Measurements from ENCODE around the gene KSR1. TPM values are rescaled to one million over a fixed set of nuclear protein-coding genes. Genes with fewer than 3 reads are reported as not detected.

KSR1 gene
- total RNA-seq, 1 experiment from 2014 or later, result 88.9 TPM

DNA sequence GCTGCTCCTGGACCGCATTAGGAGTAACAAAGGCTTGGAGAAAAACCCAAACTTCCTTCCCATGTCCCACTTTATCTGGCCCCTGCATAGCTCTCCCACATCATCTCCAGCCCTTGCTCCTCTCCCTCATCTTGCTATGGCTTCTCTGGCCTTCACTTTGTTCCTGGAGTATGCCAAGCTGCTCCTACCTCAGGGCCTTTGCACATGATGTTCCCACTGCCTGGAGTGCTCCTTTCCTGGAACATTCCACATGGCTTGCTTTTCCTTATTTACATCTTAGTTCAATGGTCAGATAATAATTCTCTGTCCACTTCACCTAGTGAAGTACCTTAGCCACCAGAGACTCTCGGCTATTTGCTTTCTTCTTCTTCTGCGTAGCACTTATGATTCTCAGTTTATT lies 4.3 kb upstream of the KSR1 start:
- Mint-ChIP-seq H3K36me3 (ENCODE audit: insufficient read depth, unreplicated experiment) (no peaks in the 10 kb centered on the region), H3K4me3 (ENCODE audit: unreplicated experiment) (no peak overlapping the region), H3K27ac (ENCODE audit: unreplicated experiment) (no peak overlapping the region), H3K4me1 (ENCODE audit: low read depth, unreplicated experiment) (peaks cover 10% of the 10 kb centered on the region), H3K27me3 (ENCODE audit: insufficient read depth, unreplicated experiment) (no peaks in the 10 kb centered on the region), H3K9me3 (ENCODE audit: unreplicated experiment) (no peaks in the 10 kb centered on the region)
- H3K36me3 ChIP-seq (ENCODE audit: control insufficient read depth, insufficient read depth, low read length), result no peaks in the 10 kb centered on the region
- H3K4me1 ChIP-seq, result peaks cover 9% of the 10 kb centered on the region
- intact Hi-C loops (cut with micrococcal nuclease; ENCODE audit: unreplicated experiment), result loop anchor here (5.0 kb wide), 1 partner anchor 100 kb away; no protein-coding TSS in a partner anchor
- CTCF ChIA-PET, result no interaction called here
- BruUV-seq (replicated peaks), result no TSS peak
- H3K27me3 ChIP-seq (replicated peaks; ENCODE audit: control insufficient read depth, insufficient read depth, low read length), result no peaks in the 10 kb centered on the region
- DNase-seq, result no peak
- POLR2A ChIA-PET, result no interaction called here
- TF ChIP-seq, protein P1, sequence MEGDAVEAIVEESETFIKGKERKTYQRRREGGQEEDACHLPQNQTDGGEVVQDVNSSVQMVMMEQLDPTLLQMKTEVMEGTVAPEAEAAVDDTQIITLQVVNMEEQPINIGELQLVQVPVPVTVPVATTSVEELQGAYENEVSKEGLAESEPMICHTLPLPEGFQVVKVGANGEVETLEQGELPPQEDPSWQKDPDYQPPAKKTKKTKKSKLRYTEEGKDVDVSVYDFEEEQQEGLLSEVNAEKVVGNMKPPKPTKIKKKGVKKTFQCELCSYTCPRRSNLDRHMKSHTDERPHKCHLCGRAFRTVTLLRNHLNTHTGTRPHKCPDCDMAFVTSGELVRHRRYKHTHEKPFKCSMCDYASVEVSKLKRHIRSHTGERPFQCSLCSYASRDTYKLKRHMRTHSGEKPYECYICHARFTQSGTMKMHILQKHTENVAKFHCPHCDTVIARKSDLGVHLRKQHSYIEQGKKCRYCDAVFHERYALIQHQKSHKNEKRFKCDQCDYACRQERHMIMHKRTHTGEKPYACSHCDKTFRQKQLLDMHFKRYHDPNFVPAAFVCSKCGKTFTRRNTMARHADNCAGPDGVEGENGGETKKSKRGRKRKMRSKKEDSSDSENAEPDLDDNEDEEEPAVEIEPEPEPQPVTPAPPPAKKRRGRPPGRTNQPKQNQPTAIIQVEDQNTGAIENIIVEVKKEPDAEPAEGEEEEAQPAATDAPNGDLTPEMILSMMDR (IDR thresholded peaks at IDR 0.05; ENCODE audit: insufficient read depth in 1 of 2, low read depth in 1 of 2, low read length in 1 of 2, severe bottlenecking in 1 of 2, unreplicated experiment in 1 of 2), result no peak
- H3K4me3 ChIP-seq (ENCODE audit: low read depth, low read length), result no peak overlapping the region
- H3K9me3 ChIP-seq, result no peaks in the 10 kb centered on the region

DNA sequence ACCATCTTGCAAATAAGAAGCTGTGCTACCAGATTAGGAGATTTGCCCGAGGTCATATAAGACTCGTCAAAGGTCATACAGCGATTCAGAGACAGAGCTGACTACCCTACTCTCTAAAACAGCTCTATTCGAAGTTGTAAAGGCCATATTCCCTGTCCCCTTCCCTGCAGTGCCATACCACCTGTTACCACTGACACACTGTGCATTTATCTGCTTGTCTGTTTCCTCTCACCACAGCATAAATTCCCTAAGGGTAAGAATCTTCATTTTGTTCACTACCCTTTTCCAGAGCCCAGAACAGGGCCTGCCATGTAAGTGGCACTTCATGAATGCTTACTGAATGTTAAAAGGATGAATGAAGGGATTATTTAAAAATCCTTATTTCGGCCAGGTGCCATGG lies 3.4 kb upstream of the KSR1 start:
- Mint-ChIP-seq H3K4me1 (ENCODE audit: low read depth, unreplicated experiment) (peaks cover 17% of the 10 kb centered on the region), H3K27ac (ENCODE audit: unreplicated experiment) (no peak overlapping the region), H3K27me3 (ENCODE audit: insufficient read depth, unreplicated experiment) (no peaks in the 10 kb centered on the region), H3K4me3 (ENCODE audit: unreplicated experiment) (no peak overlapping the region), H3K36me3 (ENCODE audit: insufficient read depth, unreplicated experiment) (no peaks in the 10 kb centered on the region), H3K9me3 (ENCODE audit: unreplicated experiment) (no peaks in the 10 kb centered on the region)
- TF ChIP-seq, protein P1 (IDR thresholded peaks at IDR 0.05; ENCODE audit: insufficient read depth in 1 of 2, low read depth in 1 of 2, low read length in 1 of 2, severe bottlenecking in 1 of 2, unreplicated experiment in 1 of 2), result no peak
- Histone ChIP-seq H3K9me3 (no peaks in the 10 kb centered on the region), H3K36me3 (ENCODE audit: control insufficient read depth, insufficient read depth, low read length) (no peaks in the 10 kb centered on the region), H3K4me1 (peaks cover 10% of the 10 kb centered on the region), H3K4me3 (ENCODE audit: low read depth, low read length) (no peak overlapping the region), H3K27me3 (replicated peaks; ENCODE audit: control insufficient read depth, insufficient read depth, low read length) (no peaks in the 10 kb centered on the region)
- ChIA-PET POLR2A (no interaction called here), CTCF (interaction anchor here (0.9 to 1.4 kb wide), 3 partner anchors 10 to 150 kb away, joined by 3 to 6 read pairs (median 4); no protein-coding TSS in a partner anchor)
- DNase-seq, result no peak
- intact Hi-C loops (cut with micrococcal nuclease; ENCODE audit: unreplicated experiment), result loop anchor here (5.0 kb wide), 1 partner anchor 99 kb away; no protein-coding TSS in a partner anchor
- BruUV-seq (replicated peaks), result no TSS peak

DNA sequence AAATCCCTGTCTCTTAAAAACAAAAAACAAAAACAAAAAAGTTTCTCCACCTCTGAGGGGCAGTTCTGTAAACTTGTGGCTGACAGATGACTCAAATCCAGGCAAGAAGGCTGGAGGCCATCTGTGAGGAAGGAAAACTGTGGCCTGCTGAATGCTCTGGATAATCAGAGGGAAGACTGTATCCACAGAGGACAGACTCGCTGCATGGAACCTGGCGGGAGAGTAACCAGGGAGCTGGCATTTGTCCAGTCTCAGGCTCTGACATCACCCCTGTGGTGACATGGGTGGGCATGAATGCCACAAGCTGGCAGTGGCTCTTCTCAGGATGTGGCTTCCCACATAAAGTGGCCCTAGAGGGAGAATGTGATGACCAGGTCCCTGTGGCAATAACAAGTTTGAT lies 2.8 kb upstream of the KSR1 start:
- H3K4me3 Mint-ChIP-seq (ENCODE audit: unreplicated experiment), result no peak overlapping the region
- peaks cover 16% of the 10 kb centered on the region for H3K4me1 ChIP-seq
- H3K27me3 Mint-ChIP-seq (ENCODE audit: insufficient read depth, unreplicated experiment), result no peaks in the 10 kb centered on the region
- H3K4me1 Mint-ChIP-seq (ENCODE audit: low read depth, unreplicated experiment), result peaks cover 24% of the 10 kb centered on the region
- ChIA-PET CTCF (interaction anchor here (1.2 to 1.4 kb wide), 2 partner anchors 146 to 150 kb away, joined by 4 to 6 read pairs; no protein-coding TSS in a partner anchor), POLR2A (no interaction called here)
- H3K27ac Mint-ChIP-seq (ENCODE audit: unreplicated experiment), result no peak overlapping the region
- H3K36me3 ChIP-seq (ENCODE audit: control insufficient read depth, insufficient read depth, low read length), result no peaks in the 10 kb centered on the region
- intact Hi-C loops (cut with micrococcal nuclease; ENCODE audit: unreplicated experiment), result loop anchor here (5.0 kb wide), 1 partner anchor 99 kb away; no protein-coding TSS in a partner anchor
- H3K27me3 ChIP-seq (replicated peaks; ENCODE audit: control insufficient read depth, insufficient read depth, low read length), result no peaks in the 10 kb centered on the region
- H3K4me3 ChIP-seq (ENCODE audit: low read depth, low read length), result no peak overlapping the region
- no TSS peak for BruUV-seq (replicated peaks)
- H3K36me3 Mint-ChIP-seq (ENCODE audit: insufficient read depth, unreplicated experiment), result no peaks in the 10 kb centered on the region
- H3K9me3 Mint-ChIP-seq (ENCODE audit: unreplicated experiment), result no peaks in the 10 kb centered on the region
- no peaks in the 10 kb centered on the region for H3K9me3 ChIP-seq
- TF ChIP-seq, protein P1 (IDR thresholded peaks at IDR 0.05; ENCODE audit: insufficient read depth in 1 of 2, low read depth in 1 of 2, low read length in 1 of 2, severe bottlenecking in 1 of 2, unreplicated experiment in 1 of 2), result no peak
- DNase-seq, result no peak

Measured in Caco-2 (cell line).